NCI-H1436 (cell line): ENCODE results near the gene HRH1.

Source experiments
- DNase-seq: peaks from one replicate; lab custom pipeline; 2025; lab: John Stamatoyannopoulos, UW

HRH1 gene

DNA sequence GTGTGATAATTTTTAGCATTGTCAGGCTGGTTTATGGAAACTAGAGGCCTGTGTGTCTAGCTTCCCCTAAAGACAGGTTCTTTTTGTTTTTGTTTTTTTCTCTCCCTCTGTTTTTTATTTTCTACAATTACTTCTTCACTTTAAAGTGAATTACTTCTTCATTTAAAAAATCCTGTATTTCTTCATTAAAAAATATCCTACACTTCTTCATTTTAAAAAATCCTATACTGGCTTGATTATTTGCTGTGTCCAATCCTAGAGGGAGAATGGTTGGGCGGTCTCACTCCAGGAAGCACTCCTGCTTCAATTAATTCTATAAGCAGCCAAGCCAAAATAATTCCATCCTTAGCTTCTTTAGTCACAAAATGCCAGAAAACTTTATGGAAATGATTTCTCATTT lies 129.7 kb downstream of the HRH1 start:
- DNase-seq = no peak

DNA sequence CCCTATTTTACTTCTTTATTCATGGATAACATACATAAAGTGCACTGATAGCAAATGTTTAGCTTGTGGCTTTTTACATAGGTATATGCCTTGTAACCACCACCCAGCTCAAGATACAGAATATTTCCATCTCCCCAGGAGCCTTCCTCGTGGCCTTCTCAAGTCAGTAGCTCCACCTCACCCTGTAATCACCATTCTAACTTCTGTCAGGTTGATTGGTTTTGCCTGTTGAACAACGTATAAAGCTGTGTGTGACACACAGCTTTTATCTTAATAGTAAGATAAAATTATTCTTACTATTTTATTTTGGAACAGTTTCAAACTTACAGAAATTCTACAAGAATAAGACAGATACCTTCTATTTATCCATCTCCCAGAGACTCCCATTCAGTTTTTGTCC lies 131.2 kb downstream of the HRH1 start:
- no peak for DNase-seq

DNA sequence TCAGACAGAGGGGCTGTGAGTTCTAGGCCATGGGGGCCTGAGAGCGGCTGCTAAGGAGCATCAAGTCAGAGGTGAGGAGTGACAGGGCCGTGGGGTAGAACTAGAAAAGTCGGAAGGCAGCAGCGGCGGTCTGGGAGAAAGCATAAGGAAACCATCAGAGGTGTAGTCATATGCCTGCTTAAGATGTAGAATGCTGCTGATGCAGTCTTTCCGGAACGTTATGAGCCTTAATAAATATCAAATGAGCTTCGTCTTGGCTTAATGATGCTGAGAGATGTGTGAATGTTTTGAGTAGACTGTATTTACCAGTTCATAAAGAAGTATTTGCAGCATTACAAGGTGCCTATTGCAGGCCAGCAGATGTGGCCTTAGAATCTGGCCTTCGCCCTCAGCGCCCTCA lies 133.1 kb downstream of the HRH1 start:
- no peak for DNase-seq

DNA sequence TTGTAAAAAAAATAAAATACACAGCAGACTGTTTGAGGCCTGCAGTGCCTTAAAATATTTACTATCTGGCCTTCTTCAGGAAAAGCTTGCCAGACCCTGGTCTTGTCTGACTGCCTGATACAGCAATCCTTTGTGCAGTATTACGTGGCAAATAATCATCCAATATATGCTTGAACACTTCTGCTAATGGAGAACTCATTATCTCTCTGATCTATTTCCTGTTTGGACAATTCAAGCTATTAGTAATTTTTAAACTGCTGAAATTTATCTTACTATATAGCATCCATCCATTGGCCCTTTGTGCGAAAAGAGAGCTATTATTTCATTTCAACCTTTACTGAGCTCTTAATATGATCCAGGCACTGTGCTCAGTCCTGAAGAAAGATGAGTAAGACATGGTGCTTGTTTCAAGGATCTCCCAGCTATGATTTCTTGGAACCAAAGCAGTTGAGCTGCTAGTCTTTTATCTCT lies 133.8 kb downstream of the HRH1 start:
- no peak for DNase-seq

DNA sequence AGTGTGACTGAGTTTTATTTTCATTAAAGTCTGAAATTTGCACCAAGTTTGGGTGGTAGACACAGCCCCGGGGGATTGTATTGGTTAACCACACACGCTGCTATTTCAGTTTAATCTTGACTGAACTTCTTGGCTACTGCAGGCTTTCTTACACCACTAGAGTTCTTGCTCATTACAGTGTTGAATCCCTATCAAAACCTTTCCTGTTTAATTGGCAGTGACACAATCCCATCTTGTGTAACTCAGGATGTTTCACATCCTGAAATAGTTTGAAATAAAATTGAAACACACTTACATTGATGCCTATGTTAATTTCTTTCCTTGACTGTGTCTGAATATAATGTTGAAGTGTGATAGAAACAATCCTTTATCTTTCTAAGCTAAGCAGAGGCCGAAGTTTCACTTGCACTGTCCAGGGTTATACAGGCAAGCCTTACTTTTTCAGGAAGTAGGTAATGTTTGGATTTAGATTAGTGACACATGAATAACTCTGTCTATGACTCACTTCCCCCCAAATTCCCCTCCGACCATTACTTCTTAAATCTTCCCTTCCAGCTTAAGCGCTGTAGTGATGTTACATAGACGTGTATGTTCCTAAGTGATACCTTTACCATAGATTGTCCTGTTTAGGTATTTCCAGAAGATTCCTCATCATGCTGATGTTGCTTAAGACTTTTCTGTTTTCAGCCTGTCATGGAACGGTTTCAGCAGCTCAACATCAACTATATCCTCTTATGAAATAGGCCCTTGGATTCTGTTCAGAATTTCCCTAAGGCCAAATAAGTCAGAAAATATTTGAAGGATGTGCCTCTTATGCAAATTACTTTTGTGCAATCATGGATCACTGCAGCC lies 134.7 kb downstream of the HRH1 start:
- DNase-seq = no peak

DNA sequence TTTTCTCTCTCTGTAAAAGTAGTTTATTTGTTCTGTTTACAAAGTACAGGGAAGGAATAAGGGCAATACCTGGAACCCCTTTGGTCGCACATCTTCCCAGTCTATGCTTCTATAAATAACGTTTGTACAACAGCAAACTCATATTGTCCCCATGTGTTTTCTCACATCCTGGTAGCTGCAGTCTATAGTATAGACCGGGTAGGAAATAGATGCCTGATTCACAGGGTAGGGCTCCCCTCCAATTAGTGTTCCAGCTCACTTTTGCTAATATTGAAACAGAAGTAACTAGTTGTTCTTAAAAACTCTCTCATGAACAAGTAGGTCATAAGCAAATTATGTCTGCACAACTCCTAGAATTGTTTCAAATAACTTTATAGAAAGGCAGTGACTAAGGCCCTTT lies 135.6 kb downstream of the HRH1 start:
- DNase-seq = no peak

DNA sequence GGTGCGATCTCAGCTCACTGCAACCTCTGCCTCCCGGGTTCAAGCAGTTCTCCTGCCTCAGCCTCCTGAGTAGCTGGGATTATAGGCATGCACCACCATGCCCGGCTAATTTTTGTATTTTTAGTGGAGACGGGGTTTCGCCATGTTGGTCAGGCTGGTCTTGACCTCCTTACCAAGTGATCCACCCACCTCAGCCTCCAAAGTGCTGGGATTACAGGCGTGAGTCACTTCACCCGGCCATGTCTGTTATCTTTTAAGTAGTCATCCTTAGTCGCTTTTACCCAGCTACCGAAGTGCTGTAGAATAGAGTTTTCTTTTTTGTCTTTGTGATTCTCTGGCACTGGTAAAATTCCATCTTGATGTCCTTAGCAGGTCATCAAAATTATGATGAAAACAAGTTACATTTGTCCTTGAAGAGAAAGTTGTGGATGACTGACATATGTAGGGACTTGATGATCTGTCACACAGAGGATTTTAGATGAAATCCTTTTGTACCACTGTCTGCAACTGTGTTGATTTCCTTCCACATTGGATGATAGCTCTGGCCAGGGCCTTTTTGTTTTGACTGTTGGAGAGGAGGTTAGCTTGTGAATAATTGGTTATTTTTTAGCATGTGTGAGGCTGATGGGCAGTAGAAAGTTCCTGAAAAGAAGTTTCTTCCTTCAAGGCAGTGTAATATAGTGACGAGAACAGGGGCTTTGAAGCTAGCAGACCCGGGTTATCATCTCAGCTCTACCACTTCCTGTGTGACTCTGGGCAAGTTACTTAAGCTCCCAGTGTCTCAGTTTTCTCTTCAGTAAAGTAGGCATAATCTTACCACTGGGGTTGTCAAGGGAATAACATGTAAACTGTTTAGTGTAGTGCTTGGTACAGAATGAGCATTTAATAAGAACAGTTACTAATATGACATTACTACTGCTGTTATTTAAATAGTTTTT lies 136.7 kb downstream of the HRH1 start:
- no peak for DNase-seq

DNA sequence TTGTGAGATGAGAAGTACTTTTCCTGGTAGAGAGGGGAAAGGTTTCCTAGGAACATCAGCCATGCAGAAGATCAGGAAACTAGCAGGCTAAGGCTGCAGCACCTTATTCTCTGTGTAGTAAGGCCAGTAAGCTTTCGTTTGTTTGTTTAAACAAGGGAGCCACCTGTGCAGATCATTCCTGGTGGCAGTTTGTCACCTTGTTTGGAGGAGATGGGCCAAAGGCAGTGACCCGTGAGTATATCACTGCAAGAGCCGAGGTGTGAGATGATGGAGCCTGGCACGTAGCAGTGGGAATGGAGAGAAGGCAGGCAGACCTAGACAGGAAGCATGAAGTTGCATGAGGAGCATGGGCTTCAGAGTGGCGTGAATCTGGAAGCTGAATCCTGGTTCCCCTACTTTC lies 137.5 kb downstream of the HRH1 start:
- no peak for DNase-seq

DNA sequence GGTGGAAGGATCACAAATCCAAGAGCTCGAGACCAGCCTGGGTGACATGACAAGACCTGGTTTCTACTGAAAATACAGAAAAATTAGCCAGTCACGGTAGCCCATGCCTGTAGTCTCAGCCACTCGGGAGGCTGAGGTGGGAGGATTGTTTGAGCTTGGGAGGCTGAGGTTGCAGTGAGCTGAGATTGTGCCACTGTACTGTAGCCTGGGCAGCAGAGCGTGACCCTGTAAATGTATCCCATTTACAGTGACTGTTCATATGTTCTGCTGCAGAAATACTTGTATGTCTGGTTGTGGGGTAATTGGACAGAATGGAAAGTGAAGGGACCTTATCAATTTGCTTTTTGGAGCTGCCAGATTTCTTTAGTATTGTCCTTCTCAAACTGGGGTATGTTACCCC lies 142.8 kb downstream of the HRH1 start:
- DNase-seq = no peak

DNA sequence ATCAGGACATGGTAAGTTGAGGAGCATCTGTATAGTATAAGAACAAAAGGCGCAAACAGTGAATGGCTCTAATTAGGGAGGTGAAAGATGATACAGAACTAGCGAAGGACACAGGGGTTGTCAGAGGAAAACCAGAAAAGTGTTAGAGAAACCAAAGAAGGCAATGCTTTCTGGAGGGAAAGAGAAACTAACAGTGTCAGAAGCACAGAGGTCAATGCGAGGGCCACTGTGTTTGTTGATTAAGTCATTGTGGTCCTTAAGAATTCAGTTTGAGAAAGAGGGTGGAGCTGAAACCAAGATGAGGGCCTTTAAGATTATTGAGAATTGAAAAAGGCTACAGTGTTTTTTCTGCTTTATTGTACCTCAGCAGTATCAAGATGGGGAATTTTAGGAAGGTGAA lies 146.7 kb downstream of the HRH1 start:
- no peak for DNase-seq

DNA sequence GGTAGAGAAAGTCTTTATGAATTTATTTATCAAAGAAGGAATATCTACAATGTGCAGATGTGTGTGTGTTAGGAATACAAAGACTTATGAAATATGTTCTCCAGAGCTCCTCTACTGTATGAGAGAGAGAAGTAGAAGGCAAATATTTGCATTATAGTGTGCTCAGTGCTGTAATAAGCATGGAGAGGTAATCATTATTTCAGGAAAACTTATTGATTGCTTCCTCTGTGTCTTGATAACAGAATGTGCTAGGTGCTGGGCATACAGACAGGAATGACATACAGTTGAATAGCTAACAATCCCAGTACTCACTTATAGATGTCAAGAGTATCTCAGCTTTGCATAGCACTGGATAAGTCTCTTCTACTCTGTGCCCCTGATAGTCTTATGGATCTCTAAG lies 148.2 kb downstream of the HRH1 start:
- no peak for DNase-seq

DNA sequence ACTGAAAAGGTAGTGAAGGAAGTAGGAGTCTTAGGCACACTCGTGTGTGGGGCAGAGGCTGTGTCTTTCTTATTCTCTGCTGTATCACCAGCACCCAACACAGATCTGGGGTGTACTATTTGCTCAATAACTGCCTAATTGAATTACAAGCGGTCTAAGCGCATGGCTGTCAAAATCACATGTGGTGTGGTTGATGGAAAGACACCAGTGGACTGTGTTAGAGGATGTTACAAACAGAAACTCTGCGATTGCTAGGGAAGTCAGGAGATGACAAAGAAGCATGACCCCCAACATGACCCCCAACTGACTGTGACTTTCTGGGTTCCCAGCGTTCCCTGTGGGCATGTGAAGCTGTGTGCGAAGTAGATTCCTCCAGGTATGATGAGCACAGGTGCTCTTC lies 149.9 kb downstream of the HRH1 start:
- DNase-seq = no peak

DNA sequence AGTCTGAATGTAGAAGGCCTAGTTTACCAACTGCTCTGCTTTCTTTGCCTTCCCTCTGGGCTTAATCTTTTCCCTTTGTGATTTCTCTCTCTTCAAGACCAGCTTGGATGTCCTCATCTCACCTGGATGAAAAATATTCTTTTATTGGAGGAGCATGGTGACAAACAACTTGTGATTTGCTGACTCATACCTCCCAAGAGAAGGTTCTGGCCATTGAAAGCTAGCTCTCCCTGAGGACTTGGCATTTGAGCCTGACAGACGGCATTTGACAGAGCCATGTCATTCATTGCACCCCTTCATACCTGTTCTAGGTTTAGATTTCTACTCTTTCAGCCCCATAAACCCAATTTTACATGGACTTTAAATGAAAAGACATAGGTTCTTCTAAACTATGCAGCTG lies 151.2 kb downstream of the HRH1 start:
- no peak for DNase-seq

DNA sequence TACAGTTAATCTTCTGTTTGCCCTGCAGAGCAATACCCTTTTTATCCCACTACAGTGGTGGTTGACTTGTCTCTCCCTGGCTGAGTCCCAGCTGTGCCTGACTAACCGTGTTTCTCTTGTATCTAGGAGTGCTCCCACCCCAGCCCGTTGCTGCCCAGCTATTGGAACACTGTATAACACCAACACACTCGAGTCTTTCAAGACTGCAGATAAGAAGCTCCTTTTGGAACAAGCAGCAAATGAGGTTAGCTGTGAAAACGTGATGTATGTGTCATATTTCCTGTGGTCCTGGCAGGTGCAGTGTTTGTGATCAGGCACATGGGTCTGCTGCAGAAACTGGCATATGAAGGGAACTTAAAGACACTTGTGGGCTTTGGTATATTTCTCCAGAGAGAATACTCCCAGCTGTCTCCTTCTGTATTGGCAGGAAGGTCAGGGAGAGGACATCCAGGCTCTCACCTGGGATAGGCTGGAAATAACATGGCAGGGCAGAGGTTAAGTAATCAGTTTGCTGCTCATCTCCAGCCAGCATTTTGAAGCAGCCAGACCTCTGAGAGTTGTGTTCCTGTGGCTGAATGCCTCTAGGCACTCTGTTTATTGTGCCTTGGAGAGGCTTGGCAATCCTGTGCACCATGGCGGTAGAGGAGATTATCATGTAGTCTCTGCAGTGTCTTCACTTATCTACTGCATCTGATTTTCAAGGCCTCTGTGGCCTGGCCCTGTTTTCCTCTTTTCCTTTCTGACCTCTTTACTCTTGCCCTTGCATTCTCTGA lies 152.7 kb downstream of the HRH1 start:
- DNase-seq = no peak

DNA sequence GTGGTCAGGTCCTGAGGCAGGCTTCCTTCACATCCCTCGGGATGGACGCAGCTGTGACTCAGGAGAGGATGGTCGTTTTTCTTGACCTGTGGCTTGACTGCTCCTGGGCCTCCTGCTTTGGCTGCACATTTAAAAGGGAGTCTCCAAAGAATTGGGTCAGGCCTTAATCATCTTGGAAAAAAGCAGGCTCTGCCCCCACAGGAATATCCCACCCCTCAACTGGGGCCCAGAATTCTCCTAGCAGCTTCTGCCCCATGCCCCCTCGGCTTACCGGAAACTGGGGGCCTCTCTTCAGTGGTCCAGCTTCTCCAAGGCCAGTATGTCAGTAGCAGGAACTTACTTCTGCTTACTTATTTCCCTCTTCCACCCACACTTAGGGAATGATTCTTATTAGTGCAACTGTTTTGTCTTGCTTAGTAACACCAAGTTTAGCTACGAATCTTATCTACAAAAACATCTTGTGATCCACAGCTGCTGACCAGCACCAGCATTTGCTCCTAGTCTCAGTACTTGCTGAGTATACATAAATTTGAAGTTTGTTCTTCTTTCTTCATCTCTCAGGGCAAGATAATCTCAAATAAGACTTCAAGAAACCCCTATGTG lies 153.6 kb downstream of the HRH1 start:
- DNase-seq = no peak

DNA sequence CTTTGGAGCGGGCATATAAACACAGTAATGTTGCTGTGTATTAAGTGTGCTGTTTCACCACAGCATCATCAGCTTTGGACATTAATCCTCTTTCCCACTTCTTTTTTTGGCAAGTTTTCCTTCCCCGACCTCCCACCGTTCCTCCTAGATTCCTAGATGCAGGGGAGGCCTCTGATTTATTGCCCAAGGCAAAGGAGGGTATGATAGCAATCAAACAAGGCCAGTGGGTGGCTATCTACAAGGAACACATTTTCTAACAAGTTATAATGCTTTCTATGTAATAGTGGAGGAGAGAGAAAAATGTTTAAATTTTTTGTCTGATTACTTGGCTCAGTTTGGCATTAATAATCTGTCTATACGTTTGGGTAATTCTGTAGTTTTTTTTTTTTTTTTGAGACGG lies 156.0 kb downstream of the HRH1 start:
- no peak for DNase-seq

DNA sequence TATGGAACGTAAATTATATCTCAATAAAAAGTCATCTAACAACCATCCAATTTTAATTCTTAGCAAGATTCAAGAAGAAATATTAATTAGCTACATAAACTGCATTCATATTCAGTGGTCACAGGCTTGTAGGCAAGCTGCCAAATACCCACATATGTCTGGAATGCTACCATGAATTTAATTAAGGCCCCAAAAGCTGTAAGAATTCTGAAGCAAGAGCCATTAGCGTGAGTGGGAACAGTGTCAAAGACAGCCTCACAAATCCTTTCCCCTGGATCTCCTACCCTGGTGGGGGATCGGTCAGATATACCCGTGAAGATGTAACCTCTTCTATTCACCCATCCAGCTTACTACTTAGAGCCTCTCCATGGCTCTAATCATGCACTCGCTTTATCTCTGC lies 157.9 kb downstream of the HRH1 start:
- no peak for DNase-seq
